CMK (cell line): ENCODE data around the gene ACTG2.
"Not testable (repeated sequence)": the region's sequence is repeated elsewhere in the genome, so short reads cannot be mapped to it uniquely, and the experiment has no call there.

ENCODE experiments used
- DNase-seq: peaks from one replicate; pipeline ENCODE4 v3.0.0-alpha.2; 2010; ENCODE audit warnings: low read depth

Gene ACTG2

GRCh38 chr2:73893764-73894474 lies 1.1 kb downstream of the ACTG2 start:
- no peak for DNase-seq

- no peak for DNase-seq
Measured at GRCh38 chr2:73894475-73894850, 1.7 kb downstream of the ACTG2 start.

DNA sequence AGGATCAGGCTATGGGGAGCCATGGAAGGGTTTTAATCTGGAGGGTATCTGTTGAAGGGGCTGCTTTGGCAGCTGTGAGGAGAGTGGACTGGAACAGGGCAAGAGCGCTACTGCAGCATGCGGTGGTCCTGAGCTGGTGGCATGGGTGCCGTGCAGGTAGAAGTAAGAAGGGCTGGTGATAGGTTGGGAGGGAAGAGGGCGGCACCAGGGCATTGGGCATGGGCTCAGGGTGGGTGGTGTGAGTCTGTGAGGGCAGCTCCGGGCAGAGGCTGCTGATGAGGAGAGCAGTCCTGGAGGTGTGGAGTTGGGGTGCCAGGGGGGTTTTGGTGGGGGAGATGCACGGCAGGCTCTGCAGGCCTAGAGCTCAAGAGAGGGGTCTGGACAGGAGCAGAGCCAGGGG lies 2.1 kb downstream of the ACTG2 start:
- DNase-seq: no peak

GRCh38 chr2:73895473-73895872 lies 2.7 kb downstream of the ACTG2 start:
- DNase-seq: no peak

DNA sequence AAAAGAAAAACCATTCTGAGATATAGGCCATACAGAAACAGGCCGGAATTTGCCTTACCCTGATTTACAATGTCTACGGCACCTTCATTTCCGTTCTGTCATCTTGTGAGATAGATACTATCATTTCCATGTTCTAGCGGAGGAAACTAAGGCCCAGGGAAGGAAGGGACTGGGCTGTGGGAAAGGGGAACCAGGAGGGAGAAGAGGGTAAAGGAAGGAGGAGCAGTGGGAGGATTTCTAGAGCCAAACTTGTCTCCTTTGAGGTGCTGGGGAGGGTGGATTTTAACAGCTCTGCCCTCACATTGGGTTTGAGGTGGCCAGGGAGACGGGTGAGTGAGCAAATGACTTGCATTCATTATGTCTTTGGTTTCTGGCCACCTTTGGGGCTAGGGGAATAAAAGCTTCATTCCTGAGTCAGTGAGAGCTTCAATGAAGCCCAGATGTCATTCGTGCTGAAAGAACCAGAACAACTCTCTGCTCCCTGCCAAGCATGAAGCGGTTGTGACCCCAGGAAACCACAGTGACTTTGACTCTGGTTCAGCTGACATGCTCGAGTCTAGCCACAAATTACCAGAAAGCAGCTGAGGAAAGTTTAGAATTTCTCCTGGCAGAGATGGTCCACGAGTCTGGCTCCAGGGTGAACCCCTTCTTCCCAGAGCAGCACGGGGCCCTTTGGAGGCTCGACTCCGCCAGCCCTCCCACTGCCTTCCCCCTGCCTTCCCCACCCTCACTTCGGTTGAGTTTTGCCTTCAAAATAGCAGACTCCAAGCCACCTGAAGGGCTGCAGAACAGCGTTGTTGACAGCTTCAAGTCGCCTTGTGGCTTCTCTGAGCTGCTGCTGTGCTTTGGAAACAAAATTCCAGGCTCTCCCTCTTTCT lies 3.8 kb downstream of the ACTG2 start:
- DNase-seq: no peak

GRCh38 chr2:73897240-73897583 lies 4.4 kb downstream of the ACTG2 start:
- no peak for DNase-seq

DNA sequence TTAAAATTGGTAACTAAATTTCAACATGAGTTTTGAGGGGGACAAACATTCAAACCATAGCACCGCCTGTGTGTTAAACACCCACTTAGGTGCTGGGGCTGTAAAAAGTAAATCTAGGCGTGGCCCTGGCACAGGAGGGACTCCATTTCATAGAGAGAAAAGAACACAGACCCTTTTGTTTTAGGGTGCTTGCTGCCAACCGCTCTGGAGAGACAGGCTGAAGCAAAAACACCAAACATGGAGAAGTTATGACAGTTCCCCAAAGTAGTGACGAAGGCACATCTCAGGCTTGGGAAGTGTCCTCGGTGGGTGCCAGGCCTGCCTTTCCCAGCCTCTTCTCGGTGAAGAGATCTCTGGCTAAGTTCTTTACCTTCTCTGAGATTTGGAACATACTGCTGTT lies 5.1 kb downstream of the ACTG2 start:
- DNase-seq: no peak

DNA sequence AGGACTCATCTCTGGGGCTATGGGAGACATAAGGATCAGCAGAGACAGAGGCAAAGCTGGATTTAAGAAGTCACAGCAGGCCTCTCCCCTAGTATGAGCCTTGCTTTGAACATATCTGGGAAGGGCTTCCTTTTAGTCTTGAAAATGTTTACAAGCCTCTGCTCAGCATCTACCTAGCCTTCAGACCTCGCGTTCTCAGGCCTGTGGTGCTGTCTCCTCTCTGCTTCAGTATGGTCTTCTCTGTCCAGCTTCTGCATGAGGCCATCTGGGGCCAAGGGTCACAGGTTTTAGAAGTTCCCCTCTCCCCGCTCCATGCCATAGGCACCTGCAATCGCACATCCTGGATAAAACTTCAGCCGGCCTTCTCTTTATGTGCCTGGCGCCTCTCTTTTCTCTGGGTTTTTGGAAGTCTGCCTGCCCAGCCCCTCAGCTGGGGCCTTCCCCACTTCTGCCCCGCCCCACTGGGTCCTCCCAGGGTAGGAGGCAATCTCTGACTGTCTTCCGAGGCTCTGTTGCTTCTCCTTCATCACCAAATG lies 7.1 kb downstream of the ACTG2 start:
- no peak for DNase-seq

GRCh38 chr2:73901143-73901542 lies 8.3 kb downstream of the ACTG2 start:
- no peak for DNase-seq

GRCh38 chr2:73902284-73902683 lies 9.5 kb downstream of the ACTG2 start:
- no peak for DNase-seq

DNA sequence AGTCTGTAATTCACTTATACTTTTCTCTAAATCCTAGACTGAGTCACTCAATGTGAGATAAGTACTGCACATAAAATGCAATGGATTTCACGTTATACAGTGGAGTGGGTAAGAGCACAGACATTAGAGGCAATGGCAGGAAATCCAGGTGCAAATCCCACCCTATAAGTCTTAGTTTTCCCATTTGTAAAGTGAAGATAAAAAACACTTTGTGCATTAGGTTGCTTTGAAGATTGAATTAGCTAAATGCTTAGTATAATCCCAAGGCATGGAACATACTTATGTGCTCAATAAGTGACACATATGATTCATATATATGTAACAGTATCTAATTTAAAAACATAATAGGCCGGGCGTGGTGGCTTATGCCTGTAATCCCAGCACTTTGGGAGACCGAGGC lies 10.5 kb downstream of the ACTG2 start:
- no peak for DNase-seq

DNA sequence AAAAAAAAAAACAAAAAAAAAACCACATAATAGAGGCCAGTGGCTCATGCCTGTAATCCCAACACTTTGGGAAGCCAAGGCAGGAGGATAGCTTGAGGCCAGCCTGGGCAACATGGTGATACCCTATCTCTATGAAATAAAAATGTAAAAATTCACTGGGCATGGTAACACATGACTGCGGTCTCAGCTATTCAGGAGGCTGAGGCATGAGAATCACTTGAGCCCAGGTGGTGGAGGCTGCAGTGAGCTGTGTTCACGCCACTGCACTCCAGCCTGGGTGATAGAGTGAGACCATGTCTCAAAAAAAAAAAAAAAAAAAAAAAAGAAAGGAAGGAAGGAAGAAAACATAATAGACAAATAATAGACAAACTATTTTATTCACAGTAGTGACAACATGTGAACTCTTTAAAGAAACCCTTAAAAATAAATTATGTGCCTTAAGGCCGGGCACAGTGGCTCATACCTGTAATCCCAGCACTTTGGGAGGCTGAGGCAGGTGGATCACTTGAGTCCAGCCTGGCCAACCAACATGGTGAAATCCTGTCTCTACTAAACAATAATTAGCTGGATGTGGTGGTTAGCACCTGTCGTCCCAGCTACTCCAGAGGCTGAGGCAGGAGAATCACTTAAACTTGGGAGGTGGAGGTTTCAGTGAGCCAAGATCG lies 11.3 kb downstream of the ACTG2 start:
- not testable (repeated sequence) for DNase-seq

DNA sequence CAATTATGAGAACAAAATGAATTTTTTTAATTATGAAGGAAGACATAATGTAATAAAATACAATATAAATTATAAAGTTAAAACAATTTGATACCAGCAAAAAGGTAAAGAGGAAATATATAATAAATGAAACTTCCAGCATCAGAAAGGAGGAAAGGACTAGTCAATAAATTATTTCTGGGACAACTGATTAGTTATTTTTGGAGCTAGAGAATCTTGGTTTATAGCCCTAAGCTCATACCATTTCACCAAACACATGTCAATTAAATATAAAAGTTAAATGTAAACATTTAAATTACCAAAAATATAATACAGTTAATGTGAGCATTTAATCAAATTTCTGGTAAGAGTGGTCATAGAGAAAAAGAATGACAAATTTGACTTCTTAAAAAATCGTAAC lies 12.1 kb downstream of the ACTG2 start:
- DNase-seq: no peak

GRCh38 chr2:73906847-73907505 lies 14.2 kb downstream of the ACTG2 start:
- DNase-seq: no peak

DNA sequence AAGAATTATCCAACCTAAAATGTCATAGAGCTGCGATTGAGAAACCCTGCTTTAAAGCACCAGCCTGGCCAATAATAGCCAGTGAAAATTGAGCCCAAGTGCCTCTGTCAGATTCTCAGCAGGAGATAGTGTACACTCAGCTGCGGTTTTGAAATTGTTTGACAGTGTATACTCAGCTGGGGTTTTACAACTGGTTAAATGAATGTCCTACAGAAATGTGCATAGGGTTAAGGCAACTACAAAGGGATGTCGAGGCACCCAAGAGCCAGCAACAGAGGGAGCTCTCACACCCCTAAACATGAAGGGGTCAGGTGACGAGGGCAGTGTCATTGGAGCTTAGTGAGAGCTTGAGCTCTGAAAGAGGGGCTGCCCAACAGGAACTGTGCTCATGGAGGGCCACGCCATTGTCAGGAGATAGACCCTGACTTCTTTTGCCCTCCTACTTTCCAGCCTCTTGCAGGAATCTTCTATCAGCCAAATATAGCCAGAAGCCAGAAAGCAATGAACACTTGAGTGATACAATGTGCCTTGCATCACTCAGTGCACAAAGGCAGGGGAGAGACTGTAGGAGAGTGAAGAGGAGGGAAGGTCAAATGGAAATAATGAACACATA lies 15.1 kb downstream of the ACTG2 start:
- no peak for DNase-seq

GRCh38 chr2:73908689-73909652 lies 16.2 kb downstream of the ACTG2 start:
- no peak for DNase-seq

DNA sequence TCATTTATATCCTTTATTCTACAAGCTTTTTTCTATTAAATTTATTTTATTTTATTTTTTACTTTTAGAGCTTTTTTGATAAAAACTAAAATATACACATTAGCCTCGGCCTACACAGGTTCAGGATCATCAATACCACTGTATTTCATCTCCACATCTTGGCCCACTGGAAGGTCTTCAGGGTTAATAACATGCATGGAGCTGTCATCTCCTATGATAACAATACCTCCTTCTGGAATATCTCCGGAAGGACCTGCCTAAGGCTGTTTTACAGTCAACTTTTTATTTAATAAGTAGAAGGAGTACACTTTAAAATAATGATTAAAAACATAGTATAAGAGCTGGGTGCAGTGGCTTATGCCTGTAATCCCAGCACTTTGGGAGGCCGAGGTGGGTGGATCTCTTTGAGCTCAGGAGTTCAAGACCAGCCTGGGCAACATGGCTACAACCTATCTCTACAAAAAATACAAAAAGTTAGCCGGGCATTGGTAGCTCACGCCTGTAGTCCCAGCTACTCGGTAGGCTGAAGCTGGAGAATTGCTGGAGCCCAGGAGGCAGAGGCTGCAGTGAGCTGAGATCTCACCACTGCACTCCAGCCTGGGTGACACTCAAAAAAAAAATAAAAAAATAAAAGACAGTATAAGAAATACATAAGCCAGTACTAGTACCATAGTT lies 18.2 kb downstream of the ACTG2 start:
- no peak for DNase-seq

DNA sequence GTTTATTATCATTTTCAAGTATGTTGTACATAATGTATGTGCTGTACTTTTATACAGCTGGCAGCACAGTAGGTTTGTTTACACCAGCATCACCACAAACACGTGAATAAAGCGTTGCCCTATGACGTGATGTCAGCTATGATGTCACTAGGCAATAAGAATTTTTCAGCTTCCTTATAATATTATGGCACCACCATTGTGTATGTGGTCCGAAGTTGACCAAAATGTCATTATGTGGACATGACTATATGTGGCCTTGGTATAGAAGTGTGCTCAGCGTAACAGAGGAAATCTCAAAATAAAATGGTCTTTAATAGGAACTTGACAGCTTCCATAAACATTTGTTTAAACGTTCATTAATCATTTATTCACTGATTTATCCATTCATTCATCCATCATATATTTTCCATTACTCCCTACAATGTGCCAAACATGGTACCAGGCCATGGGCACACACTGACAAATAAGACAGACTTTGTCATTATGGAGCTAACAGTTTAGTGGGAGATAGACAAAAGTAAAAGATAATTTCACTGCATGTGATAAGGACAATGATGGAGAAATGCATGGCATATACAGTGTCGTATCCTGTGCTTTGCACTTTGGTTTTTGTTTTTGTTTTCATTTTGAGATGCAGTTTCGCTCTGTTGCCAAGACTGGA lies 18.9 kb downstream of the ACTG2 start:
- no peak for DNase-seq

DNA sequence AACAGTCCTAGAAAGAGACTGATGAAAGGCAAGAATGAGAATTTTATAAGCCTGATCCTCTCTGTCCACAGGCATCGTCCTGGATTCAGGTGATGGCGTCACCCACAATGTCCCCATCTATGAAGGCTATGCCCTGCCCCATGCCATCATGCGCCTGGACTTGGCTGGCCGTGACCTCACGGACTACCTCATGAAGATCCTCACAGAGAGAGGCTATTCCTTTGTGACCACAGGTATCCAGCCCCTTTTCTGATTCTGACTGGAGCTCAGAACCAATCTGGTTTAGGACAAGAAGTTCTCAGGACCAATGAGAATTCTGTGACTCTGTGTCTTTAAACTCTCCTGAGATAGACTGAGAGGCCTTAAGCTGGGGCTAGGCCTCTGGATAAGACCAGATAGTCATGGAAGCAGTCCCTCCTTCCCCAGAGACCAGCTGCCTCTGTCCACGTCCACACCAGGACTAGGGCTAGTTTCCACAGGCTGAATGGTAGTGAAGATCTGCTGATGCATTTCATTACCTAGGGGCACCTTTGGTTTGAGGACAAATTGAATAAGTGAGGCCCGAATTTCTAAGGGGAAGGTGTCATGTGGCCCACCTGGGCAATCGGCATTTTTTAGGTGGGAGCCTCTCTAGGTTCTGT lies 20.7 kb downstream of the ACTG2 start:
- no peak for DNase-seq
